ENCODE data around the gene HSPB7.

Gene HSPB7

DNA sequence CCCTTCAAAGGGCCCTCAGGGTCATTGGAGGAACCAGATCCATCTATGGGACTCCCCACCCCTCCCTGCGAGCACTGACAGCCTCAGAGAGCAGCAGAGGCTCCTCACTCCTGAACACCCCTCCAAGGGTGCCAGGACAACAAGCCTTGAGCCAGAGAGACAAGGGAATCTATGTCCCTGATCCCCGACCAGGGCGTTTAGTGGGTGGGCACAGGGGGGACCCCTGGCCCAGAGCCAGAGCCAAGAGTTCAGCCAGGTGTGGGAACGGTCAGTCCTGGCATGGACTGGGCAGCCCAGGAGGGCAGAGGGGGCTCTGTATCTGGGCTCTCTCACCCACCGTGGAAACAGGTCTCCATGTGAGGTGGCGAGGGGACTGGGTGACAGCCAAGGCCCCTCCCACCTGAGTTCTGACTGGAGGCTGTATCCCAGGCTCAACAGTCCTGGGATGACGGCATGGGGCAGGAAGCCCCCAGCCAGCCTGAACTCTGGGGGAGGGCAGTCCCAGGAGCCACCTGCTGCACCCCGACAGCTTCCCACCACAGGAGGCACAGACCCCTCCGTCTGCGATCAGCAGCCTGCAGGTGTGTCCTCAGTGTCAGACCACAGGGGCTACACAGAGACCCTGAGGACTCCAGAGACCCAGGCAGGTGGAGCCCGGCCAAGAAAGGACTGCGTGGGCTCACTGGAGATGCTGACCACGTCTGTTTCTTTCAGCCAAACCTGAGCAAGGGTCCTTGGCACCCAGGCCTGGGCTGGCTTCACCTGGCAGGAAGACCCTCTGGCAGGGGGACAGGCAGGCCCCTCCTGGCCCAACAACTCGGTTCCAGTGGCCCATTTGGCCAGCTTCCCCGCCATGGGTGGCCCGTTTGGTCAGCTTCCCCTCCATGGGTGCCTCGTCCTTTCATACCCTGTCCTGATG lies 25.0 kb downstream of the HSPB7 start:
- Histone ChIP-seq H3K4me3 (ENCODE audit: severe bottlenecking) (no peak overlapping the region), H3K9me3 (ENCODE audit: severe bottlenecking) (no peaks in the 10 kb centered on the region), H3K36me3 (ENCODE audit: low read depth) (no peaks in the 10 kb centered on the region), H3K27me3 (ENCODE audit: insufficient read depth, poor library complexity, severe bottlenecking) (no peaks in the 10 kb centered on the region), H3K27ac (ENCODE audit: poor library complexity, severe bottlenecking) (no peak overlapping the region), H3K4me1 (ENCODE audit: insufficient read depth, poor library complexity, severe bottlenecking) (no peaks in the 10 kb centered on the region)
- ATAC-seq (ENCODE audit: low read depth): no peak
- TF ChIP-seq, protein P1, sequence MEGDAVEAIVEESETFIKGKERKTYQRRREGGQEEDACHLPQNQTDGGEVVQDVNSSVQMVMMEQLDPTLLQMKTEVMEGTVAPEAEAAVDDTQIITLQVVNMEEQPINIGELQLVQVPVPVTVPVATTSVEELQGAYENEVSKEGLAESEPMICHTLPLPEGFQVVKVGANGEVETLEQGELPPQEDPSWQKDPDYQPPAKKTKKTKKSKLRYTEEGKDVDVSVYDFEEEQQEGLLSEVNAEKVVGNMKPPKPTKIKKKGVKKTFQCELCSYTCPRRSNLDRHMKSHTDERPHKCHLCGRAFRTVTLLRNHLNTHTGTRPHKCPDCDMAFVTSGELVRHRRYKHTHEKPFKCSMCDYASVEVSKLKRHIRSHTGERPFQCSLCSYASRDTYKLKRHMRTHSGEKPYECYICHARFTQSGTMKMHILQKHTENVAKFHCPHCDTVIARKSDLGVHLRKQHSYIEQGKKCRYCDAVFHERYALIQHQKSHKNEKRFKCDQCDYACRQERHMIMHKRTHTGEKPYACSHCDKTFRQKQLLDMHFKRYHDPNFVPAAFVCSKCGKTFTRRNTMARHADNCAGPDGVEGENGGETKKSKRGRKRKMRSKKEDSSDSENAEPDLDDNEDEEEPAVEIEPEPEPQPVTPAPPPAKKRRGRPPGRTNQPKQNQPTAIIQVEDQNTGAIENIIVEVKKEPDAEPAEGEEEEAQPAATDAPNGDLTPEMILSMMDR (IDR thresholded peaks at IDR 0.05; ENCODE audit: poor library complexity, severe bottlenecking): no peak
- DNase-seq (ENCODE audit: low spot score): no peak

DNA sequence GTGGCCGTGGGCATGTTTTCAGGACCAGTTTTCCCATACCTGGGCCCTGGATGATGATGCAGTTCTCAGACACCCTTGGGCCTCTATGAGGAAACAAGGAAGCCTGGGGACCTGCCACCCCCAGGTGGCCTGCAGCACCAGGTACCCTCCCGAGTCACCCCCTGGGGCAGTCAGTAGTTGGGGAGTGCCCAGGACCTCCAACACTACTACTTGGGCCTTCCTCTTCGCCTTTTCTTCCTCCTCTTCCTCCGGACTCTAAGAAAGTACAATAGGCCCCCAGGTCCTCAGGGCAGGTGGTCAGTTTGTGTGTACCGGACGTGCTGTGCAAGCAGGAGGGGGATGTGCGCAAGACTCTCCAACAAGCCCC lies 25.7 kb downstream of the HSPB7 start:
- Histone ChIP-seq H3K9me3 (ENCODE audit: severe bottlenecking) (no peaks in the 10 kb centered on the region), H3K4me1 (ENCODE audit: insufficient read depth, poor library complexity, severe bottlenecking) (no peaks in the 10 kb centered on the region), H3K27ac (ENCODE audit: poor library complexity, severe bottlenecking) (no peak overlapping the region), H3K36me3 (ENCODE audit: low read depth) (no peaks in the 10 kb centered on the region), H3K4me3 (ENCODE audit: severe bottlenecking) (no peak overlapping the region), H3K27me3 (ENCODE audit: insufficient read depth, poor library complexity, severe bottlenecking) (no peaks in the 10 kb centered on the region)
- ATAC-seq (ENCODE audit: low read depth) (no peak), DNase-seq (ENCODE audit: low spot score) (no peak)
- TF ChIP-seq, protein P1 (IDR thresholded peaks at IDR 0.05; ENCODE audit: poor library complexity, severe bottlenecking): no peak

DNA sequence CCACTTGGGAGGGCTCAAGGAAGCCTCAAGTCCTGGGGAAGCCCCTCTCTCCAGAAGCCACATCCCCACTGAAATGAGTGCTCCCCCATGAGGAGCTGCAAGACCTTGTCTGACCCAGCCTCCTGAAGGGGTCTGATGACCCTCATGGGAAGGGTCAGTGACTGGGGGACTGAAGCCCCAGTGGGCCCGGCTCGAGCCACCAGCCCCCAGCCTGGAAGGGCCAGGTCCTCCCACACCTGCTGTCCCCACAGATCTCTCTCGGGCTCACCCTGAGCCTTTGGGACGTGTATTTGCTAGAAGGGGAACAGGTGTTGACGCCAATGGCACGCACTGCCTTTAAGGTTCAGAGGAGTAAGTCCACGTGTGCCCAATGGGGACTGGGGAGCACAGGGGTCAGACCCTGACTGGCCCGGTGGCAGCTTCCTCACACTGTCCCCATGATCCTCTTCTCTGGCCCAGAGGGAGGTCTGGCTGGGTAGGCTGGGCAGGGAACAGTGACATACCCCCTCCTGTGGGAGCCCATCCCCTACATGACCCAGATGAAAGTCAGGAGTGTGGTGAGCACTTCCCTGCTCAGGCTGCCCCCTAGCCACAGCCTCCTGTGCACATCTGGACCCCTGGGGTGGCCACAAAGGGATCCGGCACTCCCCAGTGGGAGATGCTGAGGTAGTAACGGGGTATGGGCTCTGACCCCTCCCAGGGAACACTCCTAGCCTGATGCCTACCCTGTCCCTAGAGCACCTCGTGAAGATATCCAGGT lies 26.2 kb downstream of the HSPB7 start:
- ATAC-seq (ENCODE audit: low read depth) (no peak), DNase-seq (ENCODE audit: low spot score) (no peak)
- H3K36me3 ChIP-seq (ENCODE audit: low read depth): no peaks in the 10 kb centered on the region
- TF ChIP-seq, protein P1 (IDR thresholded peaks at IDR 0.05; ENCODE audit: poor library complexity, severe bottlenecking): no peak
- H3K27me3 ChIP-seq (ENCODE audit: insufficient read depth, poor library complexity, severe bottlenecking): no peaks in the 10 kb centered on the region
- no peaks in the 10 kb centered on the region for H3K9me3 ChIP-seq (ENCODE audit: severe bottlenecking)
- no peak overlapping the region for H3K4me3 ChIP-seq (ENCODE audit: severe bottlenecking)
- H3K4me1 ChIP-seq (ENCODE audit: insufficient read depth, poor library complexity, severe bottlenecking): no peaks in the 10 kb centered on the region
- no peak overlapping the region for H3K27ac ChIP-seq (ENCODE audit: poor library complexity, severe bottlenecking)

DNA sequence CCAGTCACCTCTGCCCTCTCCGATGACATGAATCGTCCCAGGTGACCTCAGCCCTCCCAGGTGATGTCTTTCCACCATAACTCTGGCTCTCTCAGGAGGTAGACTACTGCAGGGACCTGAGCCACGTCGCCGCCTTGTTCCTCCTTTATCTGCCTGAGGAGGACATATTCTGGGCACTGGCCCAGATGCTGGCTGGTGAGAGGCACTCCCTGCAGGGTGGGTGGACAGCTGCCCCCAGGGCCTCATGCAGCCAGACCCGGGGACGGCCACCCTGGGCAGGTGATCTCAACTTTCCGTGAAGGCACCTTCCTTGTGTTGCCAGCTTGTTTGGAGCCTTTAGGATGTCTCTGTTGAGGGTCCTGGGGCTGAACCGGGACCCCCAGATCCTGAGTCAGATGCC lies 28.1 kb downstream of the HSPB7 start:
- Histone ChIP-seq H3K27ac (ENCODE audit: poor library complexity, severe bottlenecking) (no peak overlapping the region), H3K27me3 (ENCODE audit: insufficient read depth, poor library complexity, severe bottlenecking) (no peaks in the 10 kb centered on the region), H3K4me1 (ENCODE audit: insufficient read depth, poor library complexity, severe bottlenecking) (no peaks in the 10 kb centered on the region), H3K4me3 (ENCODE audit: severe bottlenecking) (no peak overlapping the region), H3K9me3 (ENCODE audit: severe bottlenecking) (no peaks in the 10 kb centered on the region), H3K36me3 (ENCODE audit: low read depth) (no peaks in the 10 kb centered on the region)
- TF ChIP-seq, protein P1 (IDR thresholded peaks at IDR 0.05; ENCODE audit: poor library complexity, severe bottlenecking): no peak
- ATAC-seq (ENCODE audit: low read depth) (no peak), DNase-seq (ENCODE audit: low spot score) (no peak)

All from RWPE2 (cell line).